ENCODE measurements around the gene HIGD1A.

HIGD1A gene

GRCh38 chr3:42831321-42831713, 27.0 kb upstream of the HIGD1A start:
- H3K18ac ChIP-seq (ENCODE audit: low read length): no peak overlapping the region
- H2AK5ac ChIP-seq (ENCODE audit: low read length): no peak overlapping the region
- no peak overlapping the region for H3K9ac ChIP-seq (ENCODE audit: low read length)
- H2BK5ac ChIP-seq (ENCODE audit: low read depth, low read length, poor library complexity): no peak overlapping the region
- H3K23ac ChIP-seq (ENCODE audit: low read length): no peak overlapping the region
- H2BK120ac ChIP-seq (ENCODE audit: insufficient read depth, low read length, poor library complexity): no peak overlapping the region
- no peak overlapping the region for H3K4me3 ChIP-seq (ENCODE audit: low read depth, low read length)
- no peak overlapping the region for H3K14ac ChIP-seq (ENCODE audit: low read length)
- peaks cover 0 to 2% of the 10 kb centered on the region in 2 experiments for H3K36me3 ChIP-seq (ENCODE audit: control insufficient read depth in 1 of 2, insufficient read depth in 2 of 2, low read length in 2 of 2)
- H3K79me2 ChIP-seq (ENCODE audit: control insufficient read depth, insufficient read depth, low read length, poor library complexity): no peaks in the 10 kb centered on the region
- H4K12ac ChIP-seq (ENCODE audit: low read depth, low read length): no peak overlapping the region
- no peaks in the 10 kb centered on the region for H3K27me3 ChIP-seq (ENCODE audit: insufficient read depth, low read length)
- H3K9me3 ChIP-seq (ENCODE audit: insufficient read depth, low read depth, low read length): no peaks in the 10 kb centered on the region
- H3K4me2 ChIP-seq (ENCODE audit: low read length): no peak overlapping the region
- WGBS (ENCODE audit: extremely low coverage, insufficient coverage, insufficient read length): no CpG with 5 or more reads among the region's 3 CpGs
- H3K4me1 ChIP-seq (ENCODE audit: control insufficient read depth in 1 of 2, insufficient read depth in 2 of 2, low read length in 2 of 2): peaks cover 6 to 11% of the 10 kb centered on the region in 2 experiments
- no peak overlapping the region for H2BK12ac ChIP-seq (ENCODE audit: low read length)
- H4K8ac ChIP-seq (ENCODE audit: low read depth, low read length): no peak overlapping the region
- H3K79me1 ChIP-seq (ENCODE audit: low read length): peaks cover 3% of the 10 kb centered on the region
- H3K27ac ChIP-seq (ENCODE audit: low read depth, low read length): no peak overlapping the region
- no peak overlapping the region for H4K91ac ChIP-seq (ENCODE audit: low read depth, low read length)
- peak; percentile 55 to 81 for DNase-seq
- H2AFZ ChIP-seq (ENCODE audit: insufficient read depth, low read length, poor library complexity): no peak overlapping the region
- H3K4ac ChIP-seq (ENCODE audit: low read depth, low read length): no peak overlapping the region

- Histone ChIP-seq H3K36me3 (ENCODE audit: control insufficient read depth in 1 of 2, insufficient read depth in 2 of 2, low read length in 2 of 2) (peaks cover 0 to under 1% of the 10 kb centered on the region in 2 experiments), H2AK5ac (ENCODE audit: low read length) (no peak overlapping the region), H3K14ac (ENCODE audit: low read length) (no peak overlapping the region), H3K23ac (ENCODE audit: low read length) (no peak overlapping the region), H2AFZ (ENCODE audit: insufficient read depth, low read length, poor library complexity) (no peak overlapping the region), H3K79me2 (ENCODE audit: control insufficient read depth, insufficient read depth, low read length, poor library complexity) (no peaks in the 10 kb centered on the region), H2BK120ac (ENCODE audit: insufficient read depth, low read length, poor library complexity) (no peak overlapping the region), H3K4ac (ENCODE audit: low read depth, low read length) (no peak overlapping the region), H4K91ac (ENCODE audit: low read depth, low read length) (no peak overlapping the region), H3K27ac (ENCODE audit: low read depth, low read length) (no peak overlapping the region), H3K4me1 (ENCODE audit: control insufficient read depth in 1 of 2, insufficient read depth in 2 of 2, low read length in 2 of 2) (peaks cover 6 to 11% of the 10 kb centered on the region in 2 experiments), H4K8ac (ENCODE audit: low read depth, low read length) (no peak overlapping the region), H2BK12ac (ENCODE audit: low read length) (no peak overlapping the region), H2BK5ac (ENCODE audit: low read depth, low read length, poor library complexity) (no peak overlapping the region), H3K27me3 (ENCODE audit: insufficient read depth, low read length) (no peaks in the 10 kb centered on the region), H3K9ac (ENCODE audit: low read length) (no peak overlapping the region), H3K79me1 (ENCODE audit: low read length) (peaks cover 3% of the 10 kb centered on the region), H3K9me3 (ENCODE audit: insufficient read depth, low read depth, low read length) (no peaks in the 10 kb centered on the region), H4K12ac (ENCODE audit: low read depth, low read length) (no peak overlapping the region), H3K4me2 (ENCODE audit: low read length) (no peak overlapping the region), H3K4me3 (ENCODE audit: low read depth, low read length) (no peak overlapping the region), H3K18ac (ENCODE audit: low read length) (no peak overlapping the region)
- no CpG with 5 or more reads among the region's 7 CpGs for WGBS (ENCODE audit: extremely low coverage, insufficient coverage, insufficient read length)
- DNase-seq: peak in 1 of 2 donors; percentile 55
These were observed 26.4 kb upstream of the HIGD1A start for GRCh38 chr3:42830437-42831320.

GRCh38 chr3:42829628-42830436, 25.5 kb upstream of the HIGD1A start:
- peak overlapping the region; percentile 48 for H3K14ac ChIP-seq (ENCODE audit: low read length)
- H3K4ac ChIP-seq (ENCODE audit: low read depth, low read length): peak overlapping the region; percentile 39
- H3K4me2 ChIP-seq (ENCODE audit: low read length): no peak overlapping the region
- H3K18ac ChIP-seq (ENCODE audit: low read length): no peak overlapping the region
- peak overlapping the region; percentile 8 for H3K27ac ChIP-seq (ENCODE audit: low read depth, low read length)
- H3K4me1 ChIP-seq (ENCODE audit: control insufficient read depth in 1 of 2, insufficient read depth in 2 of 2, low read length in 2 of 2): peaks cover 6 to 11% of the 10 kb centered on the region in 2 experiments
- H3K23ac ChIP-seq (ENCODE audit: low read length): no peak overlapping the region
- DNase-seq: no peak
- H2BK120ac ChIP-seq (ENCODE audit: insufficient read depth, low read length, poor library complexity): no peak overlapping the region
- no peak overlapping the region for H4K12ac ChIP-seq (ENCODE audit: low read depth, low read length)
- H3K4me3 ChIP-seq (ENCODE audit: low read depth, low read length): no peak overlapping the region
- no peak overlapping the region for H2AK5ac ChIP-seq (ENCODE audit: low read length)
- no peak overlapping the region for H4K8ac ChIP-seq (ENCODE audit: low read depth, low read length)
- H3K27me3 ChIP-seq (ENCODE audit: insufficient read depth, low read length): no peaks in the 10 kb centered on the region
- H3K9me3 ChIP-seq (ENCODE audit: insufficient read depth, low read depth, low read length): no peaks in the 10 kb centered on the region
- peaks cover 3% of the 10 kb centered on the region for H3K79me1 ChIP-seq (ENCODE audit: low read length)
- H3K79me2 ChIP-seq (ENCODE audit: control insufficient read depth, insufficient read depth, low read length, poor library complexity): no peaks in the 10 kb centered on the region
- no peak overlapping the region for H3K9ac ChIP-seq (ENCODE audit: low read length)
- no peak overlapping the region for H2BK12ac ChIP-seq (ENCODE audit: low read length)
- peak overlapping the region; percentile 6 for H2BK5ac ChIP-seq (ENCODE audit: low read depth, low read length, poor library complexity)
- H4K91ac ChIP-seq (ENCODE audit: low read depth, low read length): no peak overlapping the region
- H3K36me3 ChIP-seq (ENCODE audit: control insufficient read depth in 1 of 2, insufficient read depth in 2 of 2, low read length in 2 of 2): no peaks in the 10 kb centered on the region
- no CpG with 5 or more reads among the region's 5 CpGs for WGBS (ENCODE audit: extremely low coverage, insufficient coverage, insufficient read length)
- no peak overlapping the region for H2AFZ ChIP-seq (ENCODE audit: insufficient read depth, low read length, poor library complexity)

GRCh38 chr3:42829083-42829627, 24.9 kb upstream of the HIGD1A start:
- Histone ChIP-seq H3K4ac (ENCODE audit: low read depth, low read length) (no peak overlapping the region), H2BK5ac (ENCODE audit: low read depth, low read length, poor library complexity) (peak overlapping the region; percentile 6), H3K79me1 (ENCODE audit: low read length) (peaks cover 3% of the 10 kb centered on the region), H3K36me3 (ENCODE audit: control insufficient read depth in 1 of 2, insufficient read depth in 2 of 2, low read length in 2 of 2) (no peaks in the 10 kb centered on the region), H2BK120ac (ENCODE audit: insufficient read depth, low read length, poor library complexity) (no peak overlapping the region), H2AFZ (ENCODE audit: insufficient read depth, low read length, poor library complexity) (no peak overlapping the region), H3K79me2 (ENCODE audit: control insufficient read depth, insufficient read depth, low read length, poor library complexity) (no peaks in the 10 kb centered on the region), H3K4me1 (ENCODE audit: control insufficient read depth in 1 of 2, insufficient read depth in 2 of 2, low read length in 2 of 2) (peaks cover 6 to 11% of the 10 kb centered on the region in 2 experiments), H4K12ac (ENCODE audit: low read depth, low read length) (no peak overlapping the region), H2BK12ac (ENCODE audit: low read length) (no peak overlapping the region), H3K27me3 (ENCODE audit: insufficient read depth, low read length) (no peaks in the 10 kb centered on the region), H3K18ac (ENCODE audit: low read length) (no peak overlapping the region), H4K91ac (ENCODE audit: low read depth, low read length) (no peak overlapping the region), H3K27ac (ENCODE audit: low read depth, low read length) (no peak overlapping the region), H3K4me3 (ENCODE audit: low read depth, low read length) (no peak overlapping the region), H3K9me3 (ENCODE audit: insufficient read depth, low read depth, low read length) (no peaks in the 10 kb centered on the region), H3K9ac (ENCODE audit: low read length) (no peak overlapping the region), H3K4me2 (ENCODE audit: low read length) (no peak overlapping the region), H4K8ac (ENCODE audit: low read depth, low read length) (no peak overlapping the region), H2AK5ac (ENCODE audit: low read length) (no peak overlapping the region), H3K14ac (ENCODE audit: low read length) (peak overlapping the region; percentile 48), H3K23ac (ENCODE audit: low read length) (no peak overlapping the region)
- no CpG with 5 or more reads among the region's 5 CpGs for WGBS (ENCODE audit: extremely low coverage, insufficient coverage, insufficient read length)
- peak; percentile 89 to 95 for DNase-seq

Measured in trophoblast cell (in vitro differentiated cells and primary cell).